NCI-H2196 (cell line): ENCODE data around the gene BLVRB.
"Not testable (repeated sequence)": the region's sequence is repeated elsewhere in the genome, so short reads cannot be mapped to it uniquely, and the experiment has no call there.

ENCODE experiments used
- DNase-seq: peaks from one replicate; lab custom pipeline; 2025; ENCODE audit not compliant: unreplicated experiment; lab: John Stamatoyannopoulos, UW

The BLVRB gene

DNA sequence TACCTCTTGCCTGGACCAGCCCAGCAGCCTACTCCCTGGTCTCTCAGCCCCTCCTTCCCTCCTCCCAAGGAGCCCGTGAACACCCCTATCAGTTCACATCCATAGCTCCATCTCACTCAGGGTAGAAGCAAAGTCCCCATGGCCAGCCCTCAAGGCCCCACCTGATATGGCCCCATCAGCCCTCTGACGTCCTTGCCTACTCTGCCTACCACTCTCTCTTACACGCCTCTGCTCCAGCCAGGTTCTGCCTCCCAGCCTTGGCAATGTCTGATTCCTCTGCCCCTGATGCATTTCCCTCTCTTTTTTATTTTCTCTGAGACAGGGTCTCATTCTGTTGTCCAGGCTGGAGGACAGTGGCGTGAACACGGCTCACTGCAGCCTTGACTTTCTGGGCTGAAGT, 13.5 kb downstream of the BLVRB start:
- no peak for DNase-seq

DNA sequence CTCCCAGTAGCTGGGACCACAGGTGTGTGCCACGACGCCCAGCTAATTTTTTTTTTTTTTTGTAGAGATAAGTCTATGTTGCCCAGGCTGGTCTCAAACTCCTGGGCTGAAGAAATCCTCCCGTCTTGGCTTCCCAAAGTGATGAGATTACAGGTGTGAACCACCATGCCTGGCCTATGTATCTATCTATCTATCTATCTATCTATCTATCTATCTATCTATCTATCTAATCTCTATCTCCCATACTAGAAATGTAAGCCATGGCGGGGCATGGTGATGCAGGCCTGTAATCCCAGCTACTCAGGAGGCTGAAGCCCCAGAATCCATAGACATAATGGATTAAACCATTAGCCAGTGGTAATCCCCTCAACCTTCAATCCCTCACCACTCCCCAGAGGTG, 14.9 kb downstream of the BLVRB start:
- DNase-seq = no peak

DNA sequence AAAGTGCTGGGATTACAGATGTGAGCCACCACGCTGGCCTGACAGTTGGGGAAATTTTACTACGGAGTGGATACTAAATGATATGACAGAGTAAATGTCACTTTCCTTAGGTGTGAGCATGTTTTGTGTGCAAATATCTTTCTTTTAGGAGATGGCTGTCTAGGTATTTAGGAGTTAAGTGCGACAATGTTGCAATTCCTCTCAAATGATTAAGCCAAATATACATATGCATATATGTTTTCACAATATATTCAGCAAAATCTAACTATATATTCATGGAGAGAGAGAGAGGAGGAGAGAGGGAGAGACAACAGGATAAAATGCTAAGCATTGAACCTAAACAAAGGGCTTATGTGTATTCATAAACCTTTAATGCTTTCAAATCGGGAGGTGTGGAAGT, 16.0 kb downstream of the BLVRB start:
- DNase-seq = no peak

DNA sequence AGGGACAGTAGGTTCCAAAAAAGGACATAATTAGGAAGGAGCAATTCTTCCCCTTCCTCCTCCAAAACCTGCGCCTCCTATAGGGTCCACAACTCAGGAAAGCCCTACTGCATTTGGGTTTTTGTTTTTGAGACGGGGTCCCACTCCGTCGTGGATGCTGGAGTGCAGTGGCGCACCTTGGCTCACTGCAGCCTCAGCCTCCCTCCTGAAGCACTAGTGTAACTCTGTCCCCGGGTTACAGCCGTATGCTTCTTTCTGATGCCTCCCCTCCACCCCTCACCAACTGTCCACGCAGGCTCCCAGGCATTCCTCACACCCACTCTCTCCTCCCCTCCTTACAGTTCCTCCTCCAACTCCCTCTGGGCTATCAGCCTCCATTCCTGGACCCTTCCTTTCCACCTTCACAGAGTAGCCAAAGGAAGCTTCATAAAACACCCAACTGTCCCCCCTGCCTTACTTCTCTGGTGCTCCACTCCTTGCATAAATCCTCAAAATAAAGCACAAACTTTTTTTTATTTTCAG, 19.2 kb downstream of the BLVRB start:
- no peak for DNase-seq

DNA sequence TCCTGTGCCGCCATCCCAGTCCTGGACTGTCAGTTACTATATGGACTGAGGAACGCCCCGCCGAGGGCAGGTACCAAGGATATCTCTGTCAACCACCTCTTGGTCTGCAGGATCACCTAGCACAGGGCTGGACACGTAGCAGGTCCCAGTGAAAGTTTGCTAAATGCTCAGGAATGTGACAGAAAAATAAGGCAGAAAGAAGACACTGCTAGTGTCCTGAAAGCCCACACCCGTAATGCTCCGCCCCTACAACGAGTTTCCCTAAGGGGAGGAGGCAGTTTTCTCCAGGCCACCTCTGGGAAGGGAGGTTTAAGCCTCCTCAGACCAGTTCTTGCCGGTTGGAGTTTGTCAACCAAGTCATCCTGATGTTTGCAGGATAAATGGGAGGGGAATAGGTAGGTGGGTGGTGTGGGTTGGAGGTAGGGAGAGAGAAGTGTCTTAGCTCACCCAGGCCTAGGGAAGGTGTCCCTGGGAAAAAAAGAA, 19.7 kb downstream of the BLVRB start:
- DNase-seq = peak; percentile 23

DNA sequence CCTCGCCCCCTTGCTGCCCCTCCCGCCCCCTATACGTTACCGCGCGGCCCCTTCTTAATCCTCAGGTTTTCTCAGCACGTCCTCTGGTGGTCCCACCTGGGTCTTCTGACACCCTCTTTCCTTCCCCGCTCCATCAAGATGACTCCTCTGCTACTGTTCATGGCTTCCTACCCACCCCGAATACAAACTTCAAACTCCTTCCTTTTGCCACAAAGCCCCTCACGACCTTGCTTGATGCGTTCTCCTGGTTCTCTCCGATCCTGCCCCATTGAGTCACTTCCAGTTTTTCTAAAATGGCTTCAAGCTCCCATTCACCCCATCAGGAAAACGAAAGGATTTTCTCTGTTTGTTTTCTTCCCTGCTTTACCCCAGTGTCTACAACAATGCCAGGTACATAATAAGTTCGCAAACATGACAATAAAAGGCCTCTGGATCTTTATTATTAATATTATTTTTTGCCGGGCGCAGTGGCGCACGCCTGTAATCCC, 20.7 kb downstream of the BLVRB start:
- DNase-seq = peak; percentile 48

DNA sequence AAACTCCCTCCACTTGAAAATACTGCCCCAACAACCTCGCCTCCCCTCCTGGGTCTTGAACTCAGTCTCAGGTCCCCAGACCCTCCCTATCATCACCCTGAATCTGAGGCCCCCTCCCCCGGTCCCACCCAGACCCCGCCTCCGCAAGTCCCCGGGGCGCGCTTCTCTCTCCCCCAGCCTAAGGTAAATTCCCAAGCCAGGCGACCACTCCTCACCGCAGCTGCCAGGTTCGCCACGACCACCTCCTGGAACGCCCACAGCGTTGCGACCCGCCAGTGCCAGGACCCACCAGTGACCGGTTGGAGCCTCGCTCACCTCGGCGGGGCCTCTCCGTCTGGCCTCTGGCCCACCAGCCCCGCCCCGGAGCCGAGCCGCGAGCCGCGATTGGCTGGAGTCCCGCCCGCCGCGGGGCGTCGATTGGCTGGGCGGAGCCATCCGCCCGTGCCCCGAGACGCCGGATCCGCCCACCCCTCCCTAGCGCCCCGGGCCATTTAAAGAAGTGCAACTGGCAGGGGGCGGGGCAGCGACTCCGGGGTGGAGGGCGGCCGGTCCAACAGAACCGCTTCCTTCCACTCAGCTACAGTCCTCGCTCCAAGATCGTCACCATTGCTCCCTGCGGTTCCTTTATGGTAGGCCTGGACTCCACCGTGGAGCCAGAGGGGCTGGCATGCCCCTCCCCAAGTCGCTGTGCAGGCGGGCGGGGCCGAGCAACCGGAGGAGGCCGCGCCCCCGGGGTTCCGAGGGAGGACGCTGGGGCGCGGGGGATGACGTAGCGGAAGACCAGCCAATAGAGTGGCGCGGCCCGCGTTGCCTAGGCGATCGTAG, 21.3 kb downstream of the BLVRB start, which contains the start of gene SERTAD3:
Gene SERTAD3, minus strand, starts transcription at position 336 of the 825 bp plus-strand sequence. CDS start 2,255 bp downstream, outside the sequence.
- DNase-seq = peak; percentile 96

DNA sequence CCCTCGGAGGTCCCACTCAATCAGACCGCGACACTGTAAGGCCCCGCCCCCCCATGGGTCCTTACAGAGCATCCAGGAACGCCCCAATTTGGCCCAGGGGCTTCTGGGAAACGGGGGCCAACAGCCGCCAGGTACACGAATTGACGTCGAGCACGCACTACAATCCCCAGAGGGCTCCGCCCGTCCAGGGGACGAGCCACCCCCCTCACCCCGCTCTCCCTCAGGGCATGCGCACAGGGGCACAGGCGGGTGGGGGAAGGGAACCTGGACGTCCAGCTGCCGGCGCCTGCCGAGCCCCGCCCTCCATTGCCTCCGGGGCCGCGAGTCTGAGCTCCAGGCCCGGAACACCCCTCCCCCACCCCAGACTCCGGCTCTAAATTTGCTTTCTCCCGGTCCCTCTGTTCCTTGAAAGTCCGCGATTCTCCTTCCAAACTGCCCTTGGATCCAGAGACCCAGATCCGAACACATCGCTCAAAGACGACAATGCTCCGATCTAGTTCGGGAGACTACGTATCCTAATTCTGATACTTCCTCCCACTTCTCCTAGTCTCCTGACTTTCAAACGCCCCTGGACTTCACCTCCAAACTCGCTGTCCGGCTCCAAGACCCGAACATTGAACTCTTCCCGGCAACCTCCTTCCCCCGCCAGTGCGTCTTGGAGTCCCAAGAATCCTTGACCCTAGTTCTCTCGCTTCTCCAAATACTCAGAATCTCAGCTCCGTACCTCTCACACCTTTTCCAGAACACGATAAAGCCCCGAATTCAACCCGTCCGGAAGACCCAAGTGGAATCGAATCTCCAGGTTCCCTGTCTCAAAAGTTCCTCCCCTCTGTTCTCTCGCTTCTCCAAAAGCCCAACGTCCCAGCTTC, 22.2 kb downstream of the BLVRB start:
- DNase-seq = peak; percentile 100

DNA sequence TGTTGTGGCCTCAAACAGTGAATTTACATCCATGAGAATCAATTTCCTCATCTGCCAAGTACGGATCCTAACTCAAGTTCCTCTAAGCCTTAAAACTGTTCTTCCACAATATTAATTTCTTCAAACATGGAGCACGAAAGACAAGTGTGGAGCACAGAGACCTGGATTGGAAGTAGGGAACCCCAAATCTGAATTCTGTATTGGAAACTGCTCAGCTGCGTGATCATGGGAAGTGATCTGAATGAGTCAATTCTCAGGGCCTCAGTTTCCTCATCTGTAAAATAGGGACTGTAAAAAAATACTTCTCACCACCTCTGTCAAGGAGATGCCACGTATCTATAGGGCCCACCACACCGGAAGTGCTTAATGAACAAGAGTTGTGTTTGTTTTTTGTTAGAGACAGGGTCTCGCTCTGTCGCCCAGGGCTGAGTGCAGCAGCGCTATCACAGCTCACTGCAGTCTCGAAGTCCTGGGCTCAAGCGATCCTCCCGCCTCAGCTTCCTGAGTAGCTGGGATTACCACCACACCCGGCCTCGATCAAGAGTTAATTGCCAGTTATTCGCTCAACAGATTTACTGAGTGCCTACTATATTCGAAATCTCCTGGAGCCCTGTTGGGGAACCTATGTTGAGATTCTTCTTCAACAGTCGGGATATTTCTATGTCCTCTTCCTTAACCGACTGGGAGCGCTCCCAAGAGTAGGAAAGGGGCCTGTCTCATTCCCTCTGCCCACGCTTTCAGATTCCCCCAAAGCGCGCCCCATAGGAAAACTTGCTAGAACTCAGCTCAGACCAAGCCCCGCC, 23.0 kb downstream of the BLVRB start:
- DNase-seq = no peak

DNA sequence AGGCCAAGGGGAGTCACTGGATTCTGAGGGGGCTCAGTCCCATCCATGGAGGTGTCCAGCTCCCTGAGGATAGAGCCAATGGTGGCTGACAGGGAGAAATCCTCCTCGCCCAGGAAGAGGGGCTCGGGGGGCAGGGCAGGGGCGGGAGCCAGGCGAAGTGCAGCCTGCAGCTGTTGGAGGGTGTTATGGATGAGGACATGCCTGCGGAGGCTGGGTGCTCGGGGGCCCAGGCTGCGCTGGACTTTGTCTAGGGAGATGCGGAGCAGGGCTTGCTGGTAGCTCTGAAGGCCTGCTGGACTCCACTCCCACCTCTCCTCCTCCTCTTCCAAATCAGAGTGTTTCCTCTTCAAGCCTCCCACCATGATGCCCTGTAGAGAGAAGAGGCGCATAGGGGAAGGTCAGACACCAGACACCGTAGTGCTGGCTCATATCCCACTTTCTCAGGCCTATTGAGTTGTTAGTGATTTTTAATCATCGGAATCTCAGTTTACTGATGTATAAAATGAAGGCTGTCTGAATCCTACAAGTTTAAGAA, 23.8 kb downstream of the BLVRB start:
- DNase-seq = no peak

DNA sequence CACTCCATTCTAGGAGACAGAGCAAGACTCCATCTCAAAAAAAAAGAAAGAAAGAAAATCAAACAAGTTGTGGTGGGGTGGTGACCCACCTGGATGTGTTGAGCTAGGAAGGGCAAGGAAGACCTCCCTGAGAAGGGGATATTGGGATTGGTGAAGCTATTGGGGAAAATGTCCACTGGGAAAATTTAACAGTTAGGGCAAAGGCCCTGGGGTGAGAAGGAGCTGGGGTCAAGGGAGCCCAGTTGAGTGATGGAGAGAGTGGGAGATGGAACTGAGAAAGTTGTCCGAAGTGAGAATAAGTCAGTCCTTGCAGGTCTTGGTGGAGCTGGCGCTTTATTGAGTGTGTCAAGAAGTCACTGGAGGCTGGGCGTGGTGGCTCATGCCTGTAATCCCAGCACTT, 27.3 kb downstream of the BLVRB start:
- DNase-seq = no peak

DNA sequence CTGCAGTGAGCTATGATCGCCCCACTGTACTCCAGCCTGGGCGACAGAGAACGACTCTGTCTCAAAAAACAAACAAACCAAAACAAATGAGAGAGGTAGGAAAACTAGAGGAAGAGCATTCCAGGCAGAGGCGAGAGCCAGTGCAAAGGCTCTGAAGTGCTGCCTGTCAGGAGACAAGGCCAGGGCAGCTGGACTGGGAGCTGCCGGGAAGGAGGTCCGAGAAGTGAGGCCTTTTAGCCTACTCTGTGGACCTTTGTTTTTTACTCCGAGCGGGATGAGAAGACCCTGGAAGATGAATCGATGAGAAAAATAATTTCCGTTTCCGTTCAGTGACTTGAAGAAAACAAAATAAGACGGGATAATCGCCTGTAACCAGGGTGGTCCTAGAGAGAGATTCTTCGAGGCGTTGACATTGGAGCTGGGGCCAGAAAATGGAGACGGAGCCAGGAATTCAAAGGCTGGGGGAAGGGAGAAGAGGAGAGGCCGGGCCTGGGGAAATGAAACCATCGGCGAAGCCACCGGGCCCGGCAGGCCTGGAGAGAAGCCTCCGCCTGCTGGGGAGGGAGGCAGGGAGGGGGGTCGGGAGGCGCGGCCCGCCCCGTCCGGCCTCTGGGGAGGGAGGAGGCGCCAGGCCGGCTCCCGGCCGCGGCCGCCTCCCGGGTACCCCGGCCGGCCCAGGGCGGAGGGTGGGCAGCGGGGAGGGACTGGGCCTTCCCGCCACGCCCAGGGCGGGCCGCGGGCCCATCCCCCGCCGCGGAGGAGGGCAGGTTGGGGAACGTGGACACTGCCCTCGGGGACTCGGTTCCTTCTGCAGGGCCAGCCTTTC, 31.9 kb downstream of the BLVRB start:
- DNase-seq = peak; percentile 92

DNA sequence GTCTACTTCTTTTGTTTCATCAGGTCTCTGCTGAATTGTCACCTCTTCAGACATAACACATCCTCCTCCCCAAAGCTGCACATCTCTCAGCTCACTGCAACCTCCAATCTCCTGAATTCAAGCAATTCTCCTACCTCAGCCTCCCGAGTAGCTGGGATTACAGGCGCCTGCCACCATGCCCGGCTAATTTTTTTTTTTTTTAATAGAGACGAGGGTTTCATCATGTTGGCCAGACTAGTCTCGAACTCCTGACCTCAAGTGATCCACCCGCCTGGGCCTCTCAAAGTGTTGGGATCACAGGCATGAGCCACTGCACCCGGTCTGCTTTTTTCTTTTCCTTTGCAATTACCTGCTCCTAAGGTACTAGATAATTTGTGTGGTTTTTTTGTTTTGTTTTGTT, 32.8 kb downstream of the BLVRB start:
- not testable (repeated sequence) for DNase-seq

DNA sequence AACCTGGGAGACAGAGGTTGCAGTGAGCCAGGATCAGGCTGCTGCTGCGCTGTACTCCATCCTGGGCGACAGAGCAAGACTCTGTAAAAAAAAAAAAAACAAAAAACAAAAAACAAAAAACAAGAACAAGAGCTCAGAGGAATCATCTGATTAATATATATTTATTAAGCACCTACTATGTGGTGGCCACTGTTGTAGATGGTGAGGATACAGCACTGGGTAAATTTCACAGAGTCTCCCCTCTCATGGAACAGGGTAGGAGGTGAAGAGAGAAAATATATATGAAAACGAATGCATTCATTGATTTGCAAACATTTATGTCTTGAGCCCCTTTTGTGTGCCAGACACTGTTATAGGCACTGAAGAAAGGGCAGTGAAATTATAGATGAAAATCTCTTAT, 33.8 kb downstream of the BLVRB start:
- DNase-seq = no peak

DNA sequence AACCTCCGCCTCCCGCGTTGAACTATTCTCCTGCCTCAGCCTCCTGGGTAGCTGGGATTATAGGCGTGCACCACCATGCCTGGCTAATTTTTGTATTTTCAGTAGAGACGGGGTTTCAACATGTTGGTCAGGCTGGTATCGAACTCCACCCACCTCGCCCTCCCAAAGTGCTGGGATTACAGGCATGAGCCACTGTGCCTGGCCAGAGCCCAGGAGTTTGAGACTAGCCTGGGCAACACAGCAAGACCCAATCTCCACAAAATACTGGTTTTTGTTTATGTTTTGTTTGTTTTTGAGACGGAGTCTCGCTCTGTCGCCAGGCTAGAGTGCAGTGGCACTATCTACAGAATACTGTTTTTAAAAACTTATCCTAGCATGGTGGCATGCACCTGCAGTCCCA, 35.3 kb downstream of the BLVRB start:
- not testable (repeated sequence) for DNase-seq

DNA sequence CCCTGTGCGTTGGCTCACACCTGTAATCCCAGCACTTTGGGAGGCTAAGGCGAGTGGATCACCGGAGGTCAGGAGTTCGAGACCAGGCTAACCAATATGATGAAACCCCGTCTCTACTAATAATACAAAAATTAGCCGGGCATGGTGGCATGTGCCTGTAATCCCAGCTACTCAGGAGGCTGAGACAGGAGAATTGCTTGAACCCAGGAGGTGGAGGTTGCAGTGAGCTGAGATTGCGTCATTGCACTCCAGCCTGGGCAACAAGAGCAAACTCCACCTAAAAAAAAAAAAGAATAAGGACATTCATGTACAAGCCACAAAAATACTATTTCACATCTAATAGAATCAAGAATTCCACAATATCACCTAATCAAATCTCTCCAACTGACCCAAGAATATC, 37.3 kb downstream of the BLVRB start:
- not testable (repeated sequence) for DNase-seq

DNA sequence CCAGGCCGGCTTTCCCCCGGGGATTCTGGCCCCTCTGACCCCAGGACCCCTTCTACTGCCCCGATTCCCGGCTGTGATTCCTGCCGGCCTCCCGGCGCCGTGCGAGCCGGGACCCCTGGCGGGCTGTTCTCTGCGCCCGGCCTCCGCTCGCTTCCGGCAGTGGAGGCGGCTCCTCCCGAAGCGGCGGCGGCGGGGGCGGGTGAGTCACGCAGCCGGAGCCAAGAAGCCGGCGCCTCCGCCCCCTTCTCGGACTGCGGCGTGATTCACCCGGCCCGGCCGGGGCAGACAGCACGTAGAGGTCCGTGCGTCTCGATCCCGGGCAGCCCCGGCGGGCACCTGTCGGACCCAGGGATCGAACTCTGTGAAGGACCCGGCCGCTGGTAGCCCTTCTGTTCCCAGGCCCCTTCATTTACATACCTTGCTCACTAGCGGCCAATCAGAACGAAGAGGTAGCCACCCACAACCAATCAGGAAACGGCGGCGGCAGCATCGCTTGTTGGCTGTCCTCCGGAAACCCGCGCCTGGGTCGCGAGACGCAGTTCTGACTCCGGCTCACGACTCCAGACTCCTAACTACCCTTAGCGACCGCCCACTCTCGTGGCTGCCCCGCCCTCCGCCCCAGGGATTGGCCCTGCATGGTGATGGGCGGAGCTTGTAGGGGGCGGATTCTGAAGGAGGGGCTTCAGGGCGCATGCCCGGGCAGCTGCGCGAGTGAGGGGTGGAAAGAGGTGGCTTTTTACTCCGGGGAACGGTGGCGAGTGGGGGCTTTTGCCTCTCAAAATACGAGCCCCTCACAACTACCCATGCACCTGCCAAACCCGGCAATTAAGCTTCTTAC, 39.9 kb downstream of the BLVRB start, which contains the start of gene SERTAD1:
Gene SERTAD1, minus strand, starts transcription at position 543 of the 838 bp plus-strand sequence. CDS start 2,446 bp downstream, outside the sequence.
- DNase-seq = peak; percentile 99
